ENCODE results near the gene IGF1R. TPM values are rescaled to one million over a fixed set of nuclear protein-coding genes. Genes with fewer than 3 reads are reported as not detected.
"Not testable (repeated sequence)": the region's sequence is repeated elsewhere in the genome, so short reads cannot be mapped to it uniquely, and the experiment has no call there.

Gene IGF1R
- total RNA-seq, 2 donors from 2014 or later: 35.0 to 37.0 TPM

DNA sequence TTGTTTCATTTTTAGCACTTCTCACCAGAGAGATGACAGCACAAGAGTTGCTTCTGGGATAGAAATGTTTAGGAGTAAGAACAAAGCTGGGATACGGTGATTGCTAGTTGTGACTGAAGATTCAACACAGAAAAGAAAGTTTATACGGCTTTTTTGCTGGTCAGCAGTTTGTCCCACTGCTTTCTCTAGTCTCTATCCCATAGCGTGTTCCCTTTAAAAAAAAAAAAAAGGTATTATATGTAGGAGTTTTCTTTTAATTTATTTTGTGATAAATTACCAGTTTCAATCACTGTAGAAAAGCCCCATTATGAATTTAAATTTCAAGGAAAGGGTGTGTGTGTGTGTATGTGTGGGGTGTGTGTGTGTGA, 311.3 kb downstream of the IGF1R start:
- TF ChIP-seq, protein P1, sequence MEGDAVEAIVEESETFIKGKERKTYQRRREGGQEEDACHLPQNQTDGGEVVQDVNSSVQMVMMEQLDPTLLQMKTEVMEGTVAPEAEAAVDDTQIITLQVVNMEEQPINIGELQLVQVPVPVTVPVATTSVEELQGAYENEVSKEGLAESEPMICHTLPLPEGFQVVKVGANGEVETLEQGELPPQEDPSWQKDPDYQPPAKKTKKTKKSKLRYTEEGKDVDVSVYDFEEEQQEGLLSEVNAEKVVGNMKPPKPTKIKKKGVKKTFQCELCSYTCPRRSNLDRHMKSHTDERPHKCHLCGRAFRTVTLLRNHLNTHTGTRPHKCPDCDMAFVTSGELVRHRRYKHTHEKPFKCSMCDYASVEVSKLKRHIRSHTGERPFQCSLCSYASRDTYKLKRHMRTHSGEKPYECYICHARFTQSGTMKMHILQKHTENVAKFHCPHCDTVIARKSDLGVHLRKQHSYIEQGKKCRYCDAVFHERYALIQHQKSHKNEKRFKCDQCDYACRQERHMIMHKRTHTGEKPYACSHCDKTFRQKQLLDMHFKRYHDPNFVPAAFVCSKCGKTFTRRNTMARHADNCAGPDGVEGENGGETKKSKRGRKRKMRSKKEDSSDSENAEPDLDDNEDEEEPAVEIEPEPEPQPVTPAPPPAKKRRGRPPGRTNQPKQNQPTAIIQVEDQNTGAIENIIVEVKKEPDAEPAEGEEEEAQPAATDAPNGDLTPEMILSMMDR (IDR thresholded peaks at IDR 0.05): no peak
- Histone ChIP-seq H3K27me3 (no peaks in the 10 kb centered on the region), H3K27ac (no peak overlapping the region), H3K4me1 (no peaks in the 10 kb centered on the region), H3K4me3 (no peak overlapping the region), H3K9me3 (no peaks in the 10 kb centered on the region), H3K36me3 (no peaks in the 10 kb centered on the region), H3K9ac (ENCODE audit: low read depth in 2 of 2, low read length in 2 of 2) (no peak overlapping the region)
- no peak for DNase-seq
- intact Hi-C loops (cut with DNase I): loop anchor here (5.0 kb wide), 1 partner anchor 47 kb away; no protein-coding TSS in a partner anchor

DNA sequence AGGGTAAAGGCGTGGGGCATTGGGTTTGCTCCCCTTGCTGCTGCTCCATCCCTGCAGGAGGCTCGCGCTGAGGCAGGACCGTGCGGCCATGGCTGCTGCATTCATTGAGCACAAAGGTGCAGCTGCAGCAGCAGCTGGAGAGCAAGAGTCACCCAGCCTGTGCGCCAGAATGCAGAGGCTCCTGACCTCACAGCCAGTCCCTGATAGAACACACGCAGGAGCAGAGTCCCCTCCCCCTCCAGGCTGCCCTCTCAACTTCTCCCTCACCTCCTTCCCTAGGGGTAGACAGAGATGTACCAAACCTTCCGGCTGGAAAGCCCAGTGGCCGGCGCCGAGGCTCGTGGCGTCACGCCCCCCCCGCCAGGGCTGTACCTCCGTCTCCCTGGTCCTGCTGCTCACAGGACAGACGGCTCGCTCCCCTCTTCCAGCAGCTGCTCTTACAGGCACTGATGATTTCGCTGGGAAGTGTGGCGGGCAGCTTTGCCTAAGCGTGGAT, 312.3 kb downstream of the IGF1R start:
- no peaks in the 10 kb centered on the region for H3K36me3 ChIP-seq

DNA sequence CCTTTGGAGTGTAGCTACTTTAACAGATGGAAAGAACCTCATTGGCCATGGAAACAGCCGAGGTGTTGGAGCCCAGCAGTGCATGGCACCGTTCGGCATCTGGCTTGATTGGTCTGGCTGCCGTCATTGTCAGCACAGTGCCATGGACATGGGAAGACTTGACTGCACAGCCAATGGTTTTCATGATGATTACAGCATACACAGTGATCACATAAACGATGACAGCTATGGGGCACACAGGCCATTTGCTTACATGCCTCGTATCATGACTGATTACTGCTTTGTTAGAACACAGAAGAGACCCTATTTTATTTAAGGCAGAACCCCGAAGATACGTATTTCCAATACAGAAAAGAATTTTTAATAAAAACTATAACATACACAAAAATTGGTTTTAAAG, 315.1 kb downstream of the IGF1R start:
- no peak for DNase-seq
- no peaks in the 10 kb centered on the region for H3K9me3 ChIP-seq
- intact Hi-C loops (cut with DNase I): loop anchor here (5.0 kb wide), 1 partner anchor 51 kb away; no protein-coding TSS in a partner anchor
- no peaks in the 10 kb centered on the region for H3K36me3 ChIP-seq
- H3K9ac ChIP-seq (ENCODE audit: low read depth in 2 of 2, low read length in 2 of 2): no peak overlapping the region
- H3K4me3 ChIP-seq: no peak overlapping the region
- TF ChIP-seq, protein P1 (IDR thresholded peaks at IDR 0.05): no peak
- H3K27ac ChIP-seq: no peak overlapping the region
- no peaks in the 10 kb centered on the region for H3K27me3 ChIP-seq
- no peaks in the 10 kb centered on the region for H3K4me1 ChIP-seq

More for the DNA sequence above, 312.3 kb downstream of the IGF1R start:
- no peak overlapping the region for H3K27ac ChIP-seq
- H3K27me3 ChIP-seq: no peaks in the 10 kb centered on the region
- H3K9me3 ChIP-seq: no peaks in the 10 kb centered on the region
- H3K4me3 ChIP-seq: no peak overlapping the region
- TF ChIP-seq, protein P1 (IDR thresholded peaks at IDR 0.05): no peak
- no peak overlapping the region for H3K9ac ChIP-seq (ENCODE audit: low read depth in 2 of 2, low read length in 2 of 2)
- intact Hi-C loops (cut with DNase I): loop anchor here (5.0 kb wide), 1 partner anchor 48 kb away; no protein-coding TSS in a partner anchor
- no peaks in the 10 kb centered on the region for H3K4me1 ChIP-seq
- DNase-seq: no peak

DNA sequence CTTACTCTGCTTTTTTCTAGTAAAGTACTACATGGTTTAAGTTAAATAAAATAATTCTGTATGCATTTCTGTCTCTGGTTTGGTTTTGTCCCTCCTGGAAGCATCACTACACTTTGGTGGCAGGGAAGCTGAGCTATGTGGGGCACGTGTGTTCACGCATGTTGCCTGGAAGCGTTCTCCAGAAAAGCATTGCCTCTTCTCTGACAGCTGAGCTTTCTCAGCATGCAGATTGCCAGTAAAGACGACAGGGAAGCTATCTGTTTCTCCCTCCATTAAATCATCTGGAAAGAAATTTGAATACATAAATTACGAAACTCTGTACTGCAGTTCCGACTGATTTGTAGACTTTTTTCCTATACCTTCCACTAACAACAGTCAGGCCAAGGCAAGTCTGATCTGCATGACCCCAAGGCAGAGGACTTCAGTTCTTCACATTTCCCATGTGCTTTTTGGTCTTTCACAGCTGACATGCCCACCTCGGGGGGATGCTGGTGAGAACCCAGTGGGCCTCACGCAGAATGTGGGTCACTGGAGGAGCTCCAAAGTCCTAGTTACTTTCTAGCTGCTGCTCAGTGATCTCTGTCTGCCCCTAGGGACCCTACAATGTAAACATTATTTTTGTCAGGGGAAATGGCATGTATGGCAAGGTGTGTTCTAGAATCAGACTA, 316.3 kb downstream of the IGF1R start:
- H3K27ac ChIP-seq: no peak overlapping the region
- H3K9ac ChIP-seq (ENCODE audit: low read depth in 2 of 2, low read length in 2 of 2): no peak overlapping the region
- H3K4me1 ChIP-seq: no peaks in the 10 kb centered on the region
- H3K9me3 ChIP-seq: no peaks in the 10 kb centered on the region
- intact Hi-C loops (cut with DNase I): loop anchor here (5.0 kb wide), 1 partner anchor 52 kb away; no protein-coding TSS in a partner anchor
- DNase-seq: no peak
- H3K27me3 ChIP-seq: no peaks in the 10 kb centered on the region
- H3K36me3 ChIP-seq: no peaks in the 10 kb centered on the region
- H3K4me3 ChIP-seq: no peak overlapping the region
- TF ChIP-seq, protein P1 (IDR thresholded peaks at IDR 0.05): no peak

DNA sequence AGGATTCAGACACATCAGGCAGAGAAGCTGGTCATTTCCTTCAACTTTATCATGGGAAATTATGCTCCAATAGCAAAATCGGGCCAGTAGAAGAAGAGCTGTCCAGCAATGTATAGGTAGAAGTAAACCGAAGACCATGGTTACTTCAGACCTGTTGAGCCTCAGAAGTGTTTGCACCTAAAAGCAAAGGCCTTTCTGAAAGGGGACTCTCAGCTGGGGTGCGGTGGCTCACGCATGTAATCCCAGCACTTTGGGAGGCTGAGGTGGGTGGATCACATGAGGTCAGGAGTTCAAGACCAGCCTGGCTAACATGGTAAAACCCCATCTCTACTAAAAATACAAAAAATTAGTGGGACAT, 316.8 kb downstream of the IGF1R start:
- H3K27me3 ChIP-seq; H3K9ac ChIP-seq (ENCODE audit: low read depth in 2 of 2, low read length in 2 of 2); H3K27ac ChIP-seq; H3K4me1 ChIP-seq; H3K36me3 ChIP-seq; DNase-seq; H3K9me3 ChIP-seq; H3K4me3 ChIP-seq; intact Hi-C loops (cut with DNase I): not testable (repeated sequence)

DNA sequence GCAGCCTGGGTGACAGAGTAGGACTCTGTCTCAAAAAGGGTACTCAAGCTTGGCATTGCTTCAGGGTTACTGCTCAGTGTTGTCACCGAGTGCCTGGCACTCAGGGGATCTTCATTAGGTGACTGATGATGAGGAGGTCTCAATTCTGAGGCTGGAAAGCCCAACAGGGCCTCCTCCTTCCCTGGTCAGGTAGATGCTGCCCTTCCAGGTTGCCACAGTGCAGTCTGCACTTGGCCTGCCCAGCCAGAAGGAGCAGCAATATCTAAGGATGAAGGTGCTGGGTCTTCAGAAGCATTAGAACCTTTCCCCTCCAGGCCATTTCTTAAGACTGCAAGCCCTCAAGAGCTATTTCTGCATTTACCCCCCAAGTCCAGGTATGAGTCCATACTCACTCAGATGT, 317.3 kb downstream of the IGF1R start:
- intact Hi-C loops (cut with DNase I): no loop called here
- H3K4me1 ChIP-seq: no peaks in the 10 kb centered on the region
- no peak overlapping the region for H3K9ac ChIP-seq (ENCODE audit: low read depth in 2 of 2, low read length in 2 of 2)
- no peaks in the 10 kb centered on the region for H3K36me3 ChIP-seq
- TF ChIP-seq, protein P1 (IDR thresholded peaks at IDR 0.05): no peak
- H3K27me3 ChIP-seq: no peaks in the 10 kb centered on the region
- H3K9me3 ChIP-seq: no peaks in the 10 kb centered on the region
- DNase-seq: no peak
- no peak overlapping the region for H3K27ac ChIP-seq
- H3K4me3 ChIP-seq: no peak overlapping the region

All from colonic mucosa (tissue), 4 donors.